CD4-positive, alpha-beta T cell treated with Interleukin-15 for 4 hours (primary cell): ENCODE data around the gene CES2.
"Not testable (repeated sequence)": the region's sequence is repeated elsewhere in the genome, so short reads cannot be mapped to it uniquely, and the experiment has no call there.

Experiments used
- DNase-seq: peaks from one replicate; pipeline ENCODE4 v3.0.0-alpha.2; 2020; ENCODE audit warnings: low spot score

The CES2 gene

DNA sequence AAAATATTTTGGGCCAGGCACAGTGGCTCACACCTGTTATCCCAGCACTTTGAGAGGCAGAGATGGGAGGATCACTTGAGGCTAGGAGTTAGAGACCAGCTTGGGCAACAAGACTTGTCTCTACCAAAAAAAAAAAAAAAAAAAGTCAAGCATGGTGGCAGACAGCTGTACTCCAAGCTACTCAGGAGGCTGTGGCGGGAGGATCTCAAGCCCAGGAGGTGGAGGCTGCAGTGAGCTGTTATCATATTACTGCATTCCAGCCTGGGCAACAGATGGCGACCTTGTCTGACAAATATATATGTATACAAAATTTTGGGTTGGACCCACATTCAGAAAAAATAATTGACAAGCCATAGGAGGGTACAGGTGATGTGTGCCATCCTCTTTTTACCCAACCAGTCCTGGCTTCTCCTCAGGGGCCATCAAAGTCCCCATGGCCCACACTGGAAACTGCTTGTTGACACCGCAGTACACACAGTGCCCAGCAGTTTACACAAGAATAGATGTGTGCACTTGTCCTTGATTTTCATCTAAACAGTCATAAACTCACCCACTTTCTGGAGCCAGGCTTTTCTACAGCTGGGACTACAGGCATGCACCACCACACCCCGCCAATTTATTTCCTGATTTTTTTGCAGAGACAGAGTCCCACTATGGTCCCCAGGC, 1.7 kb downstream of the CES2 start:
- DNase-seq = no peak

DNA sequence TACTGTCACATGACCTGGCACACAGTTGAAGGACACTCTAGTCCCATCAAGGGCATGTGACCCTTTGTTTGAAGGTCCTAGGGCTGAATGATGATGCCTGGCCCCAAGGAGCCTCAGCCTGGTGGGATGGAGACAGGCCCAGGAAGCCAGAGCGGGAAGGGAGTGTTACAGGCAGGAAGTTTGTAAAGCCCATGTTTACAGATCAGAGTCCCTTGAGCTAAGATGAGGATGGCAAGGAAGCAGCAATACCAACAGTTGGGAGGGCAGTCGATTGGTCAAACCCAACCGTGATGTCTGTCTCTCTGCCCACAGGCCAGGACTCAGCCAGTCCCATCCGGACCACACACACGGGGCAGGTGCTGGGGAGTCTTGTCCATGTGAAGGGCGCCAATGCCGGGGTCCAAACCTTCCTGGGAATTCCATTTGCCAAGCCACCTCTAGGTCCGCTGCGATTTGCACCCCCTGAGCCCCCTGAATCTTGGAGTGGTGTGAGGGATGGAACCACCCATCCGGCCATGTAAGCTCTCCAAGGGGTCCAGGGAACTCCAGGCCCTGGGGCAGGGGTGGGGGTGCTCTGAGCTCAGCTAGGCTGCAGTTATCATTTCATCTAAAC, 2.5 kb downstream of the CES2 start:
- no peak for DNase-seq

DNA sequence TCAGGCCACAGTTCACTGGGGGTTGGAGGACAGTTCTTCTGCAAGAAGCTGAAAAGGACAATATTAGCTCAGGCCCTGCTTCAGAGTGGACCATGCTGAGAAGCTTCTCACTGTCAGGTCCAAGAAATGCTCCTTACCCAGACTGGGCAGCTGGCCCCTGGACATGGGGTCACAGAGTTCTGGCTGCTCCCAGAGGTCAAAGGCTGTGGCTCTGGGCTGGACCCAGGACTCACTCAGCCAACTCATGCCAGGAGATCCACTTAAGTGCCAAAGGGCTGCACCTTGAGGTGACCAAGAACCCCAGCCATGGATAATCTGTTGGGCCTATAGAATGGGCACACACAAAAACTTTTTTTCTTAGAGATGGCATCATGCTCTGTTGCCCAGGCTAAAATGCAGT, 4.0 kb downstream of the CES2 start:
- no peak for DNase-seq

GRCh38 chr16:66940236-66940635, 4.9 kb downstream of the CES2 start:
- no peak for DNase-seq

GRCh38 chr16:66942981-66943380, 7.7 kb downstream of the CES2 start:
- no peak for DNase-seq

DNA sequence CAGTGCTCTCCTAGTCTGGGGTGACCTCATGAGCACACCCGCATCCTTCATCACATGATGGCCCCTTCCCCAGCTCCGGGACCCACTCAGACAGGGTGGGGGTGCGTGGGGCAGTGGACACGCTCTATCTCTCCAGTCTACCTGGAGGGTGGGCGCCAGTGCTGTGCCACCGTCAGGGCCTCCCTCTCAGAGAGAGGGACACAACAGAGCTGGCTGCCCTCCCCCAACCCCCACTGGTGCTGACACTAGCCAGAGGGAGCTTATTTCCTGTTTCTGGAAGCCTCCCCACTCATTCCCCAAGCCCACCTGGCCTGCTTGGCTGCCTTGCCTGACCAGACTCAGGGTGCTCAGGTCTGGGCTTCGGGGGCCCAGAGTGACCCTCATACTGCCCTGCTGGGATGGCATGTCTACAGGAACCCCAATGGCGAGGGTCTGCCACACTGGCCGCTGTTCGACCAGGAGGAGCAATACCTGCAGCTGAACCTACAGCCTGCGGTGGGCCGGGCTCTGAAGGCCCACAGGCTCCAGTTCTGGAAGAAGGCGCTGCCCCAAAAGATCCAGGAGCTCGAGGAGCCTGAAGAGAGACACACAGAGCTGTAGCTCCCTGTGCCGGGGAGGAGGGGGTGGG, 8.2 kb downstream of the CES2 start:
- no peak for DNase-seq

- no peak for DNase-seq
These were observed 8.7 kb downstream of the CES2 start for GRCh38 chr16:66944054-66944441.

- DNase-seq = not testable (repeated sequence)
These were observed 9.7 kb downstream of the CES2 start for GRCh38 chr16:66944971-66945370.

DNA sequence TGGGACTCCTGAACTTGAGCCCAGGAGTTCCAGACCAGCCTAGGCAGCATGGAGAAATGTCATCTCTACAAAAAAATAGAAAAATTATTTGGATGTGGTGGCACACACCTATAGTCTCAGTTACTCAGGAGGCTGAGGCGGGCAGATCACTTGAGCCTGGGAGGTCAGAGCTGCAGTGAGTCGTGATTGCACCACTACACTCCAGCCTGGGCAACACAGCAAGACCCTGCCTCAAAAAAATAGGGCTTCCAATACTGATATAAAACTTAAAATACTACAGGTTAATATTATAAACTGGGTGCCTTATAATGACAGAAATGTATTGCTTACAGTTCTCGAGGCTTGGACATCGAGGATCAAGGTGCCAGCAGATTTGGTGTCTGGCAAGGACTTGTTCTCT, 10.6 kb downstream of the CES2 start:
- no peak for DNase-seq

DNA sequence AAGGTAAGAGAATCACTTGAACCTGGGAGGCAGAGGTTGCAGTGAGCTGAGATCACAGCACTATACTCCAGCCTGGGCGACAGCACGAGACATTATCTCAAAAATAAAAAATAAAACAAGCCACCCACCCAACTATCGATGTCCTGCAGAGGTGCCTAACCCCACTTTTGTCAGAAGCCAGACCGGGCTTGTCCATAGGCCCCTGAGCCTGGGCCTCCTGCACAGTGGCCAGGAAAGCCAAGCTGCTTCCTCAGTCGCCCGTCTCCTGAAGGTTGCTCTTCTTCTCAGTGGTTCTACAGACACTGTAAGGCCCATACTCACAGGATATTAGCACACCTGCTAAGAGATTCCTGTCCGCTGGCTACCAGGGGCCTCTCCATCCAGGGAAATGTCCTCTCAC, 11.2 kb downstream of the CES2 start:
- no peak for DNase-seq

DNA sequence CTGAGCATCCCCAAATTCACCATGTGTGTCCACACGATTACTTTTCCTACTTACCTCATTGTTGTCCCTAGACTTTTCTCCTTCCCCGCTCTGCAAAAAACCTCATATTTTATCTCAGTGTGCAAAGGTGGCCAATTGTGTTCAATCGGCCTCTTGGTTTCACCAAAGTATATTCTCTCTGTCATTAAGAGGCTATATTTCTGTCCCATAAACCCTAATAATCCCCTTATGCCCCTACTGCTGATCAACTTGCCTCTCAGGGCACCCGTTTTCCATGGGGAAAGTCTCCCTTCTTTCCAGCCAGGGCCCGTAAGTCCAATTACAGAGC, 11.6 kb downstream of the CES2 start:
- no peak for DNase-seq

DNA sequence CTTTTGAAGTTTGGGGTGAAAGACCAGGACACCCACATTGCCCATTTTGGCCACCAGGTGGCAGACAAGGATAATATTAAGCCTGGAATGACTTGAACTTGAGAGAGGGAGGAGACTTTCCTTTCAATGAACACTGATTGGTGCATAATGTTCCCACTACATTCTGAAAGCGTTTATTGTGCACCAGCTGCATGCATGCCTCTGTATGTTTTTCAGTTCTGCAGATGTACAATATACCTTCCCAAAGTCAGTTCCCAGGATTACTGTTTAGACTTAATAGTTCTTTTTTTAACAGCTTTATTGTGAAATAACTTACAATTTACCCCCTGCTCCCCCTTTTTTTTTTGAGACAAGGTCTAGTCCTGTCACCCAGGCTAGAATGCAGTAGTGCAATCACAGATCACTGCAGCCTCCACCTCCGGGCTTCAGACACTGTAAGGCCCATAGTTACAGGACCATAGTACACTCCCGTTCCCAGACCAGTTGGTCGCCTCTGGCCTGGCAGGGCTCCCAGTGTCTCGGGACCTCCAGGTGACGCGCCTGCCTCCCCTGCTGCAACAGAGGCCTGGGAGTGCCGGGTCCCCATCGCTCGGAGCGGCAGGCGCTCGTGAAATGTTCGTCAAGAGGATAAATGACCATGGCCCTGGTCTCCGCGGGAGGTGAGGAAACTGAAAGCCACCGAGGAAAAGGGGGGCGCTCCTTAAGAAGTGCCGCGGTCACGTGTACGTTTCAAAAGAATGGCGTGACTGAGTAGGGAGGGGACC, 12.2 kb downstream of the CES2 start:
- DNase-seq = peak; percentile 87

DNA sequence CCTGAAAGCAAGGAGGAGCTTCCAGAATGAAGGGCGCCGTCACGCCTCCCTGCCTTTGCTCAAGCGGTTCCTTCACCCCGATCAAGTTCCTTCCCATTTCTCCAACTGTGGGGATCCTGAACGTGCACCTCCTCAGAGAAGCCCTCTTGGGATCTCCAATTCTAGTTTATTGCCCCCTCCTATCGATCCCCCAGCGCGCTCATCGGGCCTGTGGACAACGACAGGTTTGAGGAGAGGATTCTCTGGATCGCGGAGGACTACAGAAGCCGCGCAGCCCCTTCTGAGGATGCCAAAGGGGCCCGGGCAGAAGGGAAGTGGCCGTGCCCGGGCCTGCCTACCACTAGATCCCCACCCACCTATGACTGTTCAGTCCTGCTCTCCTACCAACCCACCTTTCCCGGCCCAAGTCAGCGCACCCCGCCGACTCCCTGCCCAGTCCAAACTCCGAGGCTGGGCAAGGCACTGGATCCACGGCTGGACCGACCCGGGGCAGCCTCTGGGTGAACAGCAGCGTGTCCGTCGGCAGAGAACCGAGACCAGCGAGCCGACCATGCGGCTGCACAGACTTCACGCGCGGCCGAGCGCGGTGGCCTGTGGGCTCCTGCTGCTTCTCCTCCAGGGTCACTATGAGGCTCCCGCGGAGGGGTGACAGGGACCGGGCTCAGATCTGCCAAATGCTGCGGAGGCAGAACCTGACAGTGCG, 13.0 kb downstream of the CES2 start:
- DNase-seq = no peak

GRCh38 chr16:66948837-66949225, 13.5 kb downstream of the CES2 start:
- DNase-seq = no peak

DNA sequence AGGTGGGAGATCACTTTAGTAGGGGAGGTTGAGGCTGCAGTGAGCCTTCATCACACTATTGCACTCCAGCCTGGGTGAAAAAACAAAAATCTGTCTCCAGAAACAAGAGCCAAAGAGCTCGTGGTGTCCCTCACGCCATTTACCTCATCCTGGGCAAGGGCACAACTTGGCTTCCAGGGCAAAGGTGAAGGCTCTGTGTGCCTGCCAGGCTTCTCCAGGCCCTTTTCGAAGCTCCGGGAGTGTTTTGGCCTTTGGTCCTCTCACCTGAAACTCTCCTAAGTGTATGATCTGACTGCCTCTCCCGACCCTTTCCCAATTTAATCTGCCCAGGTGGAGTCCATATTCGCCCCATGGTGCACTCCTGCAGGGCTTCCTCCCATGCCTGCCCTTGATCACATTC, 14.2 kb downstream of the CES2 start:
- DNase-seq = no peak

DNA sequence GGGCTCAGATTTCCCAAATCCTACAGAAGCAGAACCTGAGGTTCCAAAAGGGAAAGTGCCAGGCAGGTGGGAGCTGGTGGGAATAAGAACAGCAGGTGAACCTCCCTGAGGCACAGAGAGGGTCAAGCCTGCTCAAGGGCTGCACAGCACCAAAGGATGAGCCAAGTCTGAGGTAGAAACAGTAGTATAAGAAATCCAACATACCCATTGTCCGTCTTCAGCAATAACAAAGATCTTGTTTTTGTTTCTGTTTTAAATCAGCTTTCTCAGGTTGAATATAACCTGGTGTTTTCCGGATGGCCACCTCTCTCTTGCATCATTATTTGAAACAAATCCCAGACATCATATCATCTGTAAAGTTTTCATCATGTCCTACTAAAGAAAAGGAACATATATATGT, 15.1 kb downstream of the CES2 start:
- DNase-seq = no peak

GRCh38 chr16:66950971-66951790, 15.9 kb downstream of the CES2 start:
- no peak for DNase-seq

GRCh38 chr16:66952430-66953110, 17.3 kb downstream of the CES2 start:
- DNase-seq = no peak

- no peak for DNase-seq
These were observed 18.3 kb downstream of the CES2 start for GRCh38 chr16:66953462-66954096.

GRCh38 chr16:66954097-66954659, 18.9 kb downstream of the CES2 start:
- DNase-seq = peak; percentile 77
